HepG2 (cell line): ENCODE measurements around the gene F12. TPM values are rescaled to one million over a fixed set of nuclear protein-coding genes. Genes with fewer than 3 reads are reported as not detected.

Experiments
- ATAC-seq: fragments of 200-7000 bp; cut with Tn5 transposase; 3 replicates; pipeline ENCODE4 v1.9.1; 2020; ENCODE audit warnings: mild to moderate bottlenecking, moderate library complexity
- BruUV-seq: library from RNA; stranded (reverse); fragments of 400-500 nt; replicated peaks from 2 replicates; lab custom pipeline; 2021; lab: Mats Ljungman, UMichigan
- CTCF ChIA-PET: fragments of 300-600 bp; formaldehyde crosslinking; extraction: SDS; loops from one replicate; lab custom pipeline; 2021; ENCODE audit warnings: low total read pairs, inconsistent platforms, low intra/inter-chr PET ratio; lab: Yijun Ruan, JAX
- POLR2A ChIA-PET: fragments of 350-600 bp; sonication (Branson Sonifier 250); formaldehyde crosslinking; loops from one replicate; lab custom pipeline; 2020; ENCODE audit warnings: antibody characterized with exemption, inconsistent platforms; lab: Yijun Ruan, JAX
- DNase-seq: peaks from one replicate; pipeline ENCODE4 v3.0.0-alpha.2; 2015; ENCODE audit warnings: low spot score
- FAIRE-seq: peaks from 3 replicates; lab custom pipeline; 2011; peaks lifted over from hg19 to GRCh38; lab: Jason Lieb, UNC
- H2AFZ ChIP-seq: one replicate; pipeline ENCODE4 v1.6.1; 2011; ENCODE audit warnings: low read length, inconsistent platforms
- H3K27ac ChIP-seq: fragments of 300-600 bp; 3 replicates; pipeline ENCODE4 v1.8.0; 2011; ENCODE audit warnings: mixed run types, mild to moderate bottlenecking, mixed read lengths, low read length, inconsistent platforms; ENCODE audit not compliant: insufficient read depth; ENCODE audit errors: extremely low read length
- H3K27me3 ChIP-seq, 2 experiments: fragments of 200-600 bp in 1 of 2; 2 replicates in 1 of 2; 3 replicates in 1 of 2; pipeline versions ENCODE4 v1.6.0 to v1.8.0; 2011; ENCODE audit warnings: low read length in 2 of 2, mild to moderate bottlenecking in 2 of 2, moderate library complexity in 2 of 2, inconsistent platforms in 1 of 2; ENCODE audit not compliant: insufficient read depth in 2 of 2, control insufficient read depth in 1 of 2
- H3K36me3 ChIP-seq, 2 experiments: fragments of 200-600 bp in 1 of 2; replicated peaks in 1 of 2; 2 replicates in 1 of 2; 3 replicates in 1 of 2; pipeline versions ENCODE4 v1.5.1 to v1.8.0; 2011; ENCODE audit warnings: low read length in 2 of 2, inconsistent platforms in 1 of 2; ENCODE audit not compliant: insufficient read depth in 2 of 2, control insufficient read depth in 1 of 2
- H3K4me1 ChIP-seq: 2 replicates; pipeline ENCODE4 v1.5.1; 2012; ENCODE audit warnings: low read length, inconsistent platforms; ENCODE audit not compliant: insufficient read depth
- H3K4me2 ChIP-seq: 2 replicates; pipeline ENCODE4 v1.6.0; 2011; ENCODE audit warnings: low read depth, low read length, inconsistent platforms
- H3K4me3 ChIP-seq, 3 experiments: fragments of 200-600 bp in 1 of 3; sonication (generic), shearing (Covaris generic) in 1 of 3; replicated peaks in 1 of 3; 2 replicates each; pipeline ENCODE4 v1.5.1; 2011 to 2016; ENCODE audit warnings: low read length in 3 of 3, inconsistent platforms in 2 of 3, low read depth in 2 of 3, mild to moderate bottlenecking in 2 of 3, control low read depth in 1 of 3, mixed read lengths in 1 of 3; ENCODE audit not compliant: insufficient read depth in 1 of 3
- H3K79me2 ChIP-seq: one replicate; pipeline ENCODE4 v1.6.1; 2011; ENCODE audit warnings: low read length, inconsistent platforms; ENCODE audit not compliant: insufficient read depth
- H3K9ac ChIP-seq: 2 replicates; pipeline ENCODE4 v1.6.0; 2011; ENCODE audit warnings: mild to moderate bottlenecking, low read depth, low read length, inconsistent platforms; ENCODE audit not compliant: insufficient read depth
- H3K9me3 ChIP-seq: 2 replicates; pipeline ENCODE4 v1.5.1; 2012; ENCODE audit warnings: mild to moderate bottlenecking, low read length
- H4K20me1 ChIP-seq: 2 replicates; pipeline ENCODE4 v1.6.0; 2011; ENCODE audit warnings: inconsistent platforms, mild to moderate bottlenecking, low read length, moderate library complexity; ENCODE audit not compliant: insufficient read depth
- KLF6 ChIP-seq: IDR thresholded peaks from 2 replicates; pipeline ENCODE4 v1.8.0; 2016; ENCODE audit warnings: missing biosample characterization, missing genetic modification reagents
- SAP130 ChIP-seq: IDR thresholded peaks from 2 replicates; pipeline ENCODE4 v1.6.1; 2016; ENCODE audit warnings: low read depth
- ZFAT ChIP-seq: sonication (generic); formaldehyde crosslinking; conservative IDR thresholded peaks from 2 replicates; pipeline ENCODE4 v1.8.1; 2023; ENCODE audit warnings: missing genetic modification reagents, inconsistent platforms
- ZNF550 ChIP-seq: sonication (generic); formaldehyde crosslinking; IDR thresholded peaks from 2 replicates; pipeline ENCODE4 v1.4.0; 2020; ENCODE audit warnings: mild to moderate bottlenecking, missing genetic modification reagents, borderline replicate concordance
- ZNF569 ChIP-seq: sonication (generic); formaldehyde crosslinking; IDR thresholded peaks from 2 replicates; pipeline ENCODE4 v1.5.0; 2020; ENCODE audit warnings: mild to moderate bottlenecking, missing genetic modification reagents, moderate library complexity, borderline replicate concordance
- ZNF607 ChIP-seq: sonication (generic); formaldehyde crosslinking; IDR thresholded peaks from 2 replicates; pipeline ENCODE4 v1.5.1; 2020; ENCODE audit warnings: missing genetic modification reagents, mild to moderate bottlenecking, borderline replicate concordance
- ZNF703 ChIP-seq: sonication (generic); formaldehyde crosslinking; IDR thresholded peaks from 2 replicates; pipeline ENCODE4 v1.5.1; 2020; ENCODE audit warnings: missing genetic modification reagents, mild to moderate bottlenecking, moderate library complexity, borderline replicate concordance
- WGBS: methylation state at CpG from one replicate; pipeline ENCODE4 v1.1.6; 2017; ENCODE audit warnings: low lambda C conversion rate; 5-methylcytosine and 5-hydroxymethylcytosine counted together
- in situ Hi-C: cut with HindIII; loops from 2 replicates; pipeline ENCODE4 v1.10.0; 2017; ENCODE audit warnings: low pct_unique_long_range_greater_than_20kb; ENCODE audit not compliant: extremely low pct_ligation_motif_present
- intact Hi-C: fragments of 100-400 bp; cut with micrococcal nuclease; formaldehyde crosslinking; loops from one replicate; pipeline ENCODE4 v1.10.0; 2022; ENCODE audit not compliant: unreplicated experiment
- polyA plus RNA-seq, 8 experiments: library from polyadenylated mRNA; depleted of rRNA in 3 of 8; stranded (reverse) in 7 of 8; unstranded in 1 of 8; fragments of >200 nt; fragmentation: Illumina TruSeq in 4 of 8; extraction: Trizol in 4 of 8; gene quantifications; 2 replicates each; pipeline versions ENCODE4 v1.2.1 to v1.2.3, GENCODE V29; 2011 to 2016; ENCODE audit warnings: low read depth in 4 of 8, missing spikeins in 1 of 8, mixed read lengths in 1 of 8; ENCODE audit not compliant: insufficient read depth in 1 of 8
- total RNA-seq, 5 experiments: library from RNA; depleted of rRNA; stranded (reverse); fragments of >200 nt; fragmentation: Illumina TruSeq; extraction: Trizol; gene quantifications; 2 replicates each; pipeline ENCODE4 v1.2.3, GENCODE V29; 2016; ENCODE audit warnings: low read depth in 1 of 5
- TF ChIP-seq, protein P1 (sequence below): sonication (generic); formaldehyde crosslinking; IDR thresholded peaks from 2 replicates; pipeline ENCODE4 v1.4.0; 2020; ENCODE audit warnings: missing genetic modification reagents
- TF ChIP-seq, protein P2 (sequence below): sonication (generic); formaldehyde crosslinking; conservative IDR thresholded peaks from 2 replicates; pipeline ENCODE4 v1.4.0; 2020; ENCODE audit warnings: missing genetic modification reagents

F12 gene
- total and polyA plus RNA-seq, 2 of the 13 experiments (the other 11 are each of a cell fraction or from before 2014, with no cell fraction given), result 2.5 to 3.0 TPM

DNA sequence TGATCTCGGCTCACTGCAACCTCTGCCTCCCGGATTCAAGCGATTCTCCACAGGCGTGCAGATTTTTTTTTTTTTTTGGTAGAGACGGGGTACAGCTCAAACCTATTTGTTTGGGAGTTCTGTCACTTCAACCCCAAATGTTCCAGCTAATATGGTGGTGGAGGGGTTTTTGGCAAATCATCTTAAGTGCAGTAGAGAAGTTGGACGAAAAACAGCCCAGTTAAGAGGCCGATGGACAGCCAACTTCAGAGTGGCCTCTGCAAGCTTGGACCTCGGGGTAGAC, 36.5 kb upstream of the F12 start:
- Histone ChIP-seq H3K4me1 (peaks cover 49% of the 10 kb centered on the region), H3K4me3 (peak overlapping the region; percentile 55 to 80 (median 61); a peak in 5 of 6 replicates), H3K36me3 (0 out of 5 replicates have a peak, but pooled peaks cover 0 to 8% of the 10 kb centered on the region in 2 experiments), H2AFZ (no peak overlapping the region), H4K20me1 (peaks cover 2% of the 10 kb centered on the region; the same call in 1 of the 2 replicates), H3K9ac (peak overlapping the region; percentile 82), H3K4me2 (peak overlapping the region; percentile 99), H3K9me3 (no peaks in the 10 kb centered on the region)
- 96% methylated on average over 7 of the region's 8 CpGs for WGBS
- POLR2A ChIA-PET, result interaction anchor here (0.8 to 4.2 kb wide), 4 partner anchors 9 to 67 kb away, joined by 3 to 19 read pairs (median 11); partner anchors contain the start of gene GRK6
- in situ Hi-C loops (loop anchor here (5.0 kb wide), 1 partner anchor 134 kb away; the partner anchor contains the start of gene MXD3), intact Hi-C loops (loop anchor here (5.0 kb wide), 1 partner anchor 119 kb away; no protein-coding TSS in a partner anchor)
- no TSS peak for BruUV-seq
- TF ChIP-seq SAP130 (CRISPR knock-in tag) (no peak), ZFAT (CRISPR knock-in tag) (no peak), KLF6 (CRISPR knock-in tag) (no peak), ZNF703 (CRISPR knock-in tag) (no peak), ZNF607 (CRISPR knock-in tag) (no peak), ZNF569 (CRISPR knock-in tag) (no peak), ZNF550 (CRISPR knock-in tag) (no peak)
- TF ChIP-seq, protein P1, sequence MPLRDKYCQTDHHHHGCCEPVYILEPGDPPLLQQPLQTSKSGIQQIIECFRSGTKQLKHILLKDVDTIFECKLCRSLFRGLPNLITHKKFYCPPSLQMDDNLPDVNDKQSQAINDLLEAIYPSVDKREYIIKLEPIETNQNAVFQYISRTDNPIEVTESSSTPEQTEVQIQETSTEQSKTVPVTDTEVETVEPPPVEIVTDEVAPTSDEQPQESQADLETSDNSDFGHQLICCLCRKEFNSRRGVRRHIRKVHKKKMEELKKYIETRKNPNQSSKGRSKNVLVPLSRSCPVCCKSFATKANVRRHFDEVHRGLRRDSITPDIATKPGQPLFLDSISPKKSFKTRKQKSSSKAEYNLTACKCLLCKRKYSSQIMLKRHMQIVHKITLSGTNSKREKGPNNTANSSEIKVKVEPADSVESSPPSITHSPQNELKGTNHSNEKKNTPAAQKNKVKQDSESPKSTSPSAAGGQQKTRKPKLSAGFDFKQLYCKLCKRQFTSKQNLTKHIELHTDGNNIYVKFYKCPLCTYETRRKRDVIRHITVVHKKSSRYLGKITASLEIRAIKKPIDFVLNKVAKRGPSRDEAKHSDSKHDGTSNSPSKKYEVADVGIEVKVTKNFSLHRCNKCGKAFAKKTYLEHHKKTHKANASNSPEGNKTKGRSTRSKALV (CRISPR knock-in tag), result no peak
- TF ChIP-seq, protein P2, sequence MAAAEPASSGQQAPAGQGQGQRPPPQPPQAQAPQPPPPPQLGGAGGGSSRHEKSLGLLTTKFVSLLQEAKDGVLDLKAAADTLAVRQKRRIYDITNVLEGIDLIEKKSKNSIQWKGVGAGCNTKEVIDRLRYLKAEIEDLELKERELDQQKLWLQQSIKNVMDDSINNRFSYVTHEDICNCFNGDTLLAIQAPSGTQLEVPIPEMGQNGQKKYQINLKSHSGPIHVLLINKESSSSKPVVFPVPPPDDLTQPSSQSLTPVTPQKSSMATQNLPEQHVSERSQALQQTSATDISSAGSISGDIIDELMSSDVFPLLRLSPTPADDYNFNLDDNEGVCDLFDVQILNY, result no peak
- TF ChIP-seq, all 625 proteins: peak for 0
- FAIRE-seq (no peak), ATAC-seq (no peak), DNase-seq (no peak)
- Histone ChIP-seq H3K27me3 (no peaks in the 10 kb centered on the region), H3K79me2 (no peaks in the 10 kb centered on the region), H3K27ac (no peak overlapping the region)
- CTCF ChIA-PET, result no interaction called here
